Duodenal mucosa (tissue), 2 donors: ENCODE measurements around the gene RAB36.

Experiments used
- H3K27ac ChIP-seq: one replicate; pipeline ENCODE4 v1.7.0; 2013; ENCODE audit warnings: low read depth, low read length
- H3K27me3 ChIP-seq, 2 donors: one replicate each; pipeline ENCODE4 v1.7.0; 2013; ENCODE audit warnings: low read length in 2 of 2, control low read depth in 1 of 2; ENCODE audit not compliant: insufficient read depth in 2 of 2, control insufficient read depth in 1 of 2
- H3K36me3 ChIP-seq, 2 donors: one replicate each; pipeline ENCODE4 v1.7.0; 2013; ENCODE audit warnings: low read length in 2 of 2, control low read depth in 1 of 2; ENCODE audit not compliant: insufficient read depth in 2 of 2, control insufficient read depth in 1 of 2
- H3K4me1 ChIP-seq, 2 donors: one replicate each; pipeline ENCODE4 v1.7.0; 2013; ENCODE audit warnings: low read length in 2 of 2, control low read depth in 1 of 2; ENCODE audit not compliant: insufficient read depth in 2 of 2, control insufficient read depth in 1 of 2
- H3K4me3 ChIP-seq, 2 donors: one replicate each; pipeline ENCODE4 v1.7.0; 2013; ENCODE audit warnings: low read length in 2 of 2, low read depth in 1 of 2
- H3K9ac ChIP-seq, 2 donors: one replicate each; pipeline ENCODE4 v1.7.0; 2013; ENCODE audit warnings: low read length in 2 of 2, low read depth in 1 of 2
- H3K9me3 ChIP-seq, 2 donors: one replicate each; pipeline ENCODE4 v1.7.0; 2013; ENCODE audit warnings: low read length in 2 of 2, control low read depth in 1 of 2; ENCODE audit not compliant: control insufficient read depth in 1 of 2

Gene RAB36

GRCh38 chr22:23102002-23102655 is 43.1 kb upstream of the RAB36 start:
- Histone ChIP-seq H3K27me3 (no peaks in the 10 kb centered on the region), H3K9ac (no peak overlapping the region), H3K4me3 (no peak overlapping the region), H3K27ac (no peak overlapping the region), H3K4me1 (peaks cover 7 to 9% of the 10 kb centered on the region in 2 donors), H3K36me3 (no peaks in the 10 kb centered on the region), H3K9me3 (no peaks in the 10 kb centered on the region)

- Histone ChIP-seq H3K9ac (no peak overlapping the region), H3K9me3 (no peaks in the 10 kb centered on the region), H3K4me3 (no peak overlapping the region), H3K4me1 (peaks cover 7 to 9% of the 10 kb centered on the region in 2 donors), H3K36me3 (no peaks in the 10 kb centered on the region), H3K27ac (no peak overlapping the region), H3K27me3 (no peaks in the 10 kb centered on the region)
These were observed 42.5 kb upstream of the RAB36 start for GRCh38 chr22:23102776-23103175.

DNA sequence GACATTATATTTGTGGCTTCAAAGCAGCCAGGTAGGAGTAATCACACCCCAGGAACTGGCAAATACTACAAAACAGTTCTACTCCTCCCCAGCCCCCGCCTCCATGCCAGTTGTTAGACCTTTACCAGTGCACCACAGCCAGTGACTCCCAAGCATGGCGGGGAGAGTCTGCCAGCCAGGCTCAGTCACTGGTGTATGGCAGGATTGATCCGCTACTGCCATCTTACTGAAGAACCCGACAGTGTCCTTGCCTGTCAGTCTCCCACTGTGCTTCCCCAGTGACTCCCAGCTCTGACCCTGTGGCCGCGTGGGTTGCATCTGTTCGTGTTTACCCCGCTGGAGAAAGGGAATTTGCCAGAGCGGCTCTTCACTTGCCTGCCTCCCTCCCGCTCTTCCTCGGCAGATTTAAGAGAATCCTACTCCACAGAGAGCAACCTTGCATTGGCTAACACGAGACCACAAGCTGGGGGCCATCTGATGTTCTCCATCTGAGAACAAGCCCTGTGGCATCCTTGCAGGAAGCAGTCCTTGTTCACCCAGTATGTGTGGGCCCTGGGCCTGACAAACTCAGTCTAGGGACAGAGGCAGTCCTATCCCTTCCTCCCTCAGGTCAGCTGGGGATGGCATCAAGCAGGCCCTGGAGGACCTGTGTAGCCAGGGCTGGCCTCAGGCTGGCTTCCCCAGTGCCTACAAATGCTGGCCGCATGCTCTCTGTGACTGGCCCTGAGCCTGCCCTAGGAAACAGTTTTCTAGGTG is 41.9 kb upstream of the RAB36 start:
- Histone ChIP-seq H3K36me3 (no peaks in the 10 kb centered on the region), H3K9me3 (no peaks in the 10 kb centered on the region), H3K4me3 (no peak overlapping the region), H3K9ac (no peak overlapping the region), H3K27me3 (no peaks in the 10 kb centered on the region), H3K4me1 (peaks cover 5 to 8% of the 10 kb centered on the region in 2 donors), H3K27ac (no peak overlapping the region)

GRCh38 chr22:23104187-23104971 is 40.9 kb upstream of the RAB36 start:
- Histone ChIP-seq H3K9ac (no peak overlapping the region), H3K27ac (no peak overlapping the region), H3K4me3 (no peak overlapping the region), H3K27me3 (no peaks in the 10 kb centered on the region), H3K36me3 (no peaks in the 10 kb centered on the region), H3K9me3 (no peaks in the 10 kb centered on the region), H3K4me1 (peaks cover 0 to under 1% of the 10 kb centered on the region in 2 donors)

GRCh38 chr22:23105304-23105703 is 40.0 kb upstream of the RAB36 start:
- Histone ChIP-seq H3K4me1 (no peaks in the 10 kb centered on the region), H3K36me3 (no peaks in the 10 kb centered on the region), H3K27me3 (no peaks in the 10 kb centered on the region), H3K4me3 (no peak overlapping the region), H3K9ac (no peak overlapping the region), H3K9me3 (no peaks in the 10 kb centered on the region), H3K27ac (no peak overlapping the region)

GRCh38 chr22:23105919-23106318 is 39.4 kb upstream of the RAB36 start:
- Histone ChIP-seq H3K4me3 (no peak overlapping the region), H3K9ac (no peak overlapping the region), H3K36me3 (no peaks in the 10 kb centered on the region), H3K27me3 (no peaks in the 10 kb centered on the region), H3K4me1 (no peaks in the 10 kb centered on the region), H3K27ac (no peak overlapping the region), H3K9me3 (no peaks in the 10 kb centered on the region)

DNA sequence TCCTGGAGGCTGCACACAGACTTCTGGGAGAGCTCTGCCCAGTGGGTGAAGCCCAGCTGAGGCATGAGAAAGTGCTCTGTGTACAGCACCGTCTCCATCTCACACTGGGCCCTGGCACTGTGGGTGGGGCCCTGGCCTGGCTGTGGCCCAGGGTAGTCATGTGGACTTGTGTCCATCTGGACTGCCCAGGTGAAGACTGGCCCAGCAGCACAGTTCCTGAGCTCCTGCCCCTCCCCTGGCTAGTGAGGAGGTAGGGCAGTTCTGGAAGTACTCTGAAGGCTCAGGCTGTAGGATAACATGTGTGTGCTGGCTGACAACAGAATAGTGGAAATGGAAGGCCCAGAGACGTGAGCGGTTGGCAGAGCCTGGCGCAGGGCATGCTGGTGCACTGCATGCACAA is 38.9 kb upstream of the RAB36 start:
- no peak overlapping the region for H3K27ac ChIP-seq
- no peaks in the 10 kb centered on the region for H3K36me3 ChIP-seq
- H3K9ac ChIP-seq = no peak overlapping the region
- no peaks in the 10 kb centered on the region for H3K9me3 ChIP-seq
- H3K27me3 ChIP-seq = no peaks in the 10 kb centered on the region
- H3K4me1 ChIP-seq = no peaks in the 10 kb centered on the region
- no peak overlapping the region for H3K4me3 ChIP-seq

- H3K27ac ChIP-seq = no peak overlapping the region
- H3K4me1 ChIP-seq = no peaks in the 10 kb centered on the region
- H3K36me3 ChIP-seq = no peaks in the 10 kb centered on the region
- no peaks in the 10 kb centered on the region for H3K9me3 ChIP-seq
- no peak overlapping the region for H3K4me3 ChIP-seq
- H3K9ac ChIP-seq = no peak overlapping the region
- H3K27me3 ChIP-seq = no peaks in the 10 kb centered on the region
These were observed 38.3 kb upstream of the RAB36 start for GRCh38 chr22:23106906-23107367.

DNA sequence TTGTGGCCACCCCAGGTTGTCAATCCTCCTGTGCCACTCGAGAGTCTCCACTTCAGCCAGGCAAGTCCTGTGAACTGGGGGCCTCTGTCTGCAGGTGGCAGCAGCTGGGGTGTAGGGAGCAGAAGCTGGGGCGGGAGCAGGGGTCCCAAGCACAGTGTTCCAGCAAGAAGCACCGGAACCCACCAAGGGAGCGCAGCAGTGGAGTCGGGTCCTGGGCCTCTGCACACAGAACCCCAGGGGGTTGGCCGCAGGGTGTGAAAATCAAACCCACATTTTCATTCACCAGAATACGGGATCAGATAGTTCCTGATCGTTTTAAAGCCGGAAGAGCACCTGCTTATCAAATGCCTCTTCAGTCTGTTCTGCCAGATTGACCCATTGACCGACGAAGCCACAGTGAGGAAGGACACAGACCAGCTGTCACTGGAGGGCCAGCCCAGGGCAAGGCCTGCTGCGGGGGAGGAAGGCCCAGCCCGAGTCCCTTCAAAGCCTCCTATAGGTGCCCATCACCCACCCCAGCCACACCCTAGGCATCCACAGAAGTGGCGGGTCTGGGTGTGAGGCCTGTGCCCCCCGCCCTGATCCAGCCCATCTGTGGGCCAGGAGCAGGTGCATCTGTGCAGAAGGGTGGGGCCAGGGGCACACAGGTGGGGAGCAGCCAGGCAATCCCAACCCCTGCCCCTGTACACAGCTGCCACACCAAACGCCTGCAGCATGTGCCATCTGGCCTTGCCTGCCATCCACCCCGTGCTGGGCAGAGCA is 37.6 kb upstream of the RAB36 start:
- Histone ChIP-seq H3K27me3 (no peaks in the 10 kb centered on the region), H3K9ac (no peak overlapping the region), H3K27ac (no peak overlapping the region), H3K4me3 (no peak overlapping the region), H3K4me1 (no peaks in the 10 kb centered on the region), H3K36me3 (no peaks in the 10 kb centered on the region), H3K9me3 (no peaks in the 10 kb centered on the region)
